Measurements from ENCODE around the gene DNAAF1. TPM values are rescaled to one million over a fixed set of nuclear protein-coding genes. Genes with fewer than 3 reads are reported as not detected.

DNAAF1 gene
- total and polyA plus RNA-seq, 5 donors from 2014 or later, result 0.03 to 0.81 (median 0.30) TPM; not detected in 1

- DNase-seq (no peak), ATAC-seq (ENCODE audit: low read depth in 2 of 2) (no peak)
- Mint-ChIP-seq H3K4me1 (no peaks in the 10 kb centered on the region), H3K36me3 (no peaks in the 10 kb centered on the region), H3K4me3 (no peak overlapping the region), H3K9me3 (peaks cover 0 to 2% (median 0%) of the 10 kb centered on the region in 7 donors), H3K27ac (no peak overlapping the region), H3K27me3 (peaks cover 11% of the 10 kb centered on the region)
- Histone ChIP-seq H3K9me3 (ENCODE audit: control insufficient read depth in 2 of 2, low read length in 2 of 2) (no peaks in the 10 kb centered on the region), H3K4me1 (ENCODE audit: control insufficient read depth, insufficient read depth, low read length, poor library complexity, severe bottlenecking) (no peaks in the 10 kb centered on the region), H3K27ac (ENCODE audit: insufficient read depth, low read length, poor library complexity, severe bottlenecking) (no peak overlapping the region), H3K36me3 (ENCODE audit: control insufficient read depth, insufficient read depth, low read length) (no peaks in the 10 kb centered on the region), H3K27me3 (ENCODE audit: control insufficient read depth, insufficient read depth, low read length) (no peaks in the 10 kb centered on the region), H3K4me3 (ENCODE audit: low read depth, low read length) (no peak overlapping the region)
These were observed 79.4 kb downstream of the DNAAF1 start for GRCh38 chr16:84224554-84224953.

GRCh38 chr16:84225126-84225525, 80.0 kb downstream of the DNAAF1 start:
- ATAC-seq (ENCODE audit: low read depth in 2 of 2) (no peak), DNase-seq (no peak)
- no peak overlapping the region for H3K27ac ChIP-seq (ENCODE audit: insufficient read depth, low read length, poor library complexity, severe bottlenecking)
- Mint-ChIP-seq H3K27me3 (peaks cover 11% of the 10 kb centered on the region), H3K36me3 (no peaks in the 10 kb centered on the region), H3K4me1 (no peaks in the 10 kb centered on the region), H3K9me3 (peaks cover 0 to 2% (median 0%) of the 10 kb centered on the region in 7 donors), H3K27ac (no peak overlapping the region), H3K4me3 (no peak overlapping the region)
- no peak overlapping the region for H3K4me3 ChIP-seq (ENCODE audit: low read depth, low read length)
- H3K27me3 ChIP-seq (ENCODE audit: control insufficient read depth, insufficient read depth, low read length), result no peaks in the 10 kb centered on the region
- no peaks in the 10 kb centered on the region for H3K4me1 ChIP-seq (ENCODE audit: control insufficient read depth, insufficient read depth, low read length, poor library complexity, severe bottlenecking)
- H3K9me3 ChIP-seq (ENCODE audit: control insufficient read depth in 2 of 2, low read length in 2 of 2), result no peaks in the 10 kb centered on the region
- H3K36me3 ChIP-seq (ENCODE audit: control insufficient read depth, insufficient read depth, low read length), result no peaks in the 10 kb centered on the region

- H3K27ac ChIP-seq (ENCODE audit: insufficient read depth, low read length, poor library complexity, severe bottlenecking), result no peak overlapping the region
- ATAC-seq (ENCODE audit: low read depth in 2 of 2) (no peak), DNase-seq (no peak)
- Mint-ChIP-seq H3K27me3 (peaks cover 11% of the 10 kb centered on the region), H3K9me3 (peaks cover 0 to 2% (median 0%) of the 10 kb centered on the region in 7 donors), H3K27ac (no peak overlapping the region), H3K4me3 (no peak overlapping the region), H3K36me3 (no peaks in the 10 kb centered on the region), H3K4me1 (no peaks in the 10 kb centered on the region)
- H3K36me3 ChIP-seq (ENCODE audit: control insufficient read depth, insufficient read depth, low read length), result no peaks in the 10 kb centered on the region
- no peak overlapping the region for H3K4me3 ChIP-seq (ENCODE audit: low read depth, low read length)
- no peaks in the 10 kb centered on the region for H3K4me1 ChIP-seq (ENCODE audit: control insufficient read depth, insufficient read depth, low read length, poor library complexity, severe bottlenecking)
- no peaks in the 10 kb centered on the region for H3K9me3 ChIP-seq (ENCODE audit: control insufficient read depth in 2 of 2, low read length in 2 of 2)
- no peaks in the 10 kb centered on the region for H3K27me3 ChIP-seq (ENCODE audit: control insufficient read depth, insufficient read depth, low read length)
These were observed 80.5 kb downstream of the DNAAF1 start for GRCh38 chr16:84225571-84225970.

GRCh38 chr16:84226026-84226425, 80.9 kb downstream of the DNAAF1 start:
- Histone ChIP-seq H3K36me3 (ENCODE audit: control insufficient read depth, insufficient read depth, low read length) (no peaks in the 10 kb centered on the region), H3K27ac (ENCODE audit: insufficient read depth, low read length, poor library complexity, severe bottlenecking) (no peak overlapping the region), H3K4me3 (ENCODE audit: low read depth, low read length) (no peak overlapping the region), H3K27me3 (ENCODE audit: control insufficient read depth, insufficient read depth, low read length) (no peaks in the 10 kb centered on the region), H3K9me3 (ENCODE audit: control insufficient read depth in 2 of 2, low read length in 2 of 2) (no peaks in the 10 kb centered on the region), H3K4me1 (ENCODE audit: control insufficient read depth, insufficient read depth, low read length, poor library complexity, severe bottlenecking) (no peaks in the 10 kb centered on the region)
- DNase-seq, result no peak
- no peaks in the 10 kb centered on the region for H3K4me1 Mint-ChIP-seq
- H3K27ac Mint-ChIP-seq, result no peak overlapping the region
- H3K4me3 Mint-ChIP-seq, result no peak overlapping the region
- no peaks in the 10 kb centered on the region for H3K9me3 Mint-ChIP-seq
- H3K36me3 Mint-ChIP-seq, result no peaks in the 10 kb centered on the region
- no peak for ATAC-seq (ENCODE audit: low read depth in 2 of 2)
- peaks cover 11% of the 10 kb centered on the region for H3K27me3 Mint-ChIP-seq

Other genes with a start within 250 kb of the DNAAF1 start
- 6.5 TPM for gene MLYCD, start 246.2 kb upstream of the DNAAF1 start, total RNA-seq
- gene MLYCD, start 246.2 kb upstream of the DNAAF1 start, polyA plus RNA-seq, result 1 to 10 TPM; 1.9 to 3.0 (median 2.2) TPM
- gene OSGIN1, start 192.1 kb upstream of the DNAAF1 start, total RNA-seq, result 0.72 TPM
- gene OSGIN1, start 192.1 kb upstream of the DNAAF1 start, polyA plus RNA-seq, result under 1 TPM in 1 of 4 donors, not detected in 3; 0.29 TPM
- gene NECAB2, start 177.1 kb upstream of the DNAAF1 start, total RNA-seq, result not detected
- not detected for gene NECAB2, start 177.1 kb upstream of the DNAAF1 start, polyA plus RNA-seq
- not detected for gene SLC38A8, start 102.5 kb upstream of the DNAAF1 start, total RNA-seq
- not detected for gene SLC38A8, start 102.5 kb upstream of the DNAAF1 start, polyA plus RNA-seq
- gene MBTPS1, start 28.4 kb upstream of the DNAAF1 start, total RNA-seq, result 118 TPM
- 10 to 100 TPM; 40.6 to 62.5 (median 47.8) TPM for gene MBTPS1, start 28.4 kb upstream of the DNAAF1 start, polyA plus RNA-seq
- 17.3 TPM for gene HSDL1, start 131 bp upstream of the DNAAF1 start, total RNA-seq
- gene HSDL1, start 131 bp upstream of the DNAAF1 start, polyA plus RNA-seq, result 10 to 100 TPM in 1 of 4 donors, 1 to 10 TPM in 3; 6.8 to 10.6 (median 9.6) TPM
- gene TAF1C, start 41.7 kb downstream of the DNAAF1 start, total RNA-seq, result 90.6 TPM
- gene TAF1C, start 41.7 kb downstream of the DNAAF1 start, polyA plus RNA-seq, result 1 to 10 TPM; 6.3 to 8.6 (median 7.2) TPM
- gene ADAD2, start 45.8 kb downstream of the DNAAF1 start, total RNA-seq, result not detected
- gene ADAD2, start 45.8 kb downstream of the DNAAF1 start, polyA plus RNA-seq, result under 1 TPM in 3 of 4 donors, not detected in 1; 0.07 to 0.40 (median 0.25) TPM
- gene KCNG4, start 94.7 kb downstream of the DNAAF1 start, total RNA-seq, result not detected
- gene KCNG4, start 94.7 kb downstream of the DNAAF1 start, polyA plus RNA-seq, result not detected
- not detected for gene WFDC1, start 149.6 kb downstream of the DNAAF1 start, total RNA-seq
- gene WFDC1, start 149.6 kb downstream of the DNAAF1 start, polyA plus RNA-seq, result not detected
- not detected for gene ATP2C2, start 223.2 kb downstream of the DNAAF1 start, total RNA-seq
- under 1 TPM in 1 of 4 donors, not detected in 3; 0.10 TPM for gene ATP2C2, start 223.2 kb downstream of the DNAAF1 start, polyA plus RNA-seq